ENCODE results near the gene SMC4.

- TF ChIP-seq CTCF (IDR thresholded peaks at IDR 0.05) (no peak), POLR2A (IDR thresholded peaks at IDR 0.05) (no peak)
These were observed 52.2 kb downstream of the SMC4 start for GRCh38 chr3:160451602-160452001.

Data from thyroid gland (tissue), 4 donors.